ENCODE measurements around the gene WDR37.
"Not testable (repeated sequence)": the region's sequence is repeated elsewhere in the genome, so short reads cannot be mapped to it uniquely, and the experiment has no call there.

The WDR37 gene

GRCh38 chr10:1153805-1154351 lies 97.7 kb downstream of the WDR37 start:
- DNase-seq (ENCODE audit: low spot score): no peak

- no peak for DNase-seq (ENCODE audit: low spot score)
Measured at GRCh38 chr10:1154531-1155295, 98.5 kb downstream of the WDR37 start.

GRCh38 chr10:1155791-1156615 lies 99.8 kb downstream of the WDR37 start:
- DNase-seq (ENCODE audit: low spot score): no peak

- no peak for DNase-seq (ENCODE audit: low spot score)
Measured at GRCh38 chr10:1156616-1156886, 100.4 kb downstream of the WDR37 start.

- DNase-seq (ENCODE audit: low spot score): no peak
Measured at GRCh38 chr10:1156921-1157614, 100.9 kb downstream of the WDR37 start.

- no peak for DNase-seq (ENCODE audit: low spot score)
Measured at GRCh38 chr10:1157615-1157933, 101.4 kb downstream of the WDR37 start.

- no peak for DNase-seq (ENCODE audit: low spot score)
Measured at GRCh38 chr10:1158066-1158465, 101.9 kb downstream of the WDR37 start.

- not testable (repeated sequence) for DNase-seq (ENCODE audit: low spot score)
Measured at GRCh38 chr10:1158536-1158935, 102.4 kb downstream of the WDR37 start.

- no peak for DNase-seq (ENCODE audit: low spot score)
Measured at GRCh38 chr10:1159131-1160061, 103.2 kb downstream of the WDR37 start.

GRCh38 chr10:1160561-1161314 lies 104.6 kb downstream of the WDR37 start:
- DNase-seq (ENCODE audit: low spot score): no peak

GRCh38 chr10:1161315-1161673 lies 105.1 kb downstream of the WDR37 start:
- not testable (repeated sequence) for DNase-seq (ENCODE audit: low spot score)

GRCh38 chr10:1162481-1163203 lies 106.5 kb downstream of the WDR37 start:
- no peak for DNase-seq (ENCODE audit: low spot score)

- DNase-seq (ENCODE audit: low spot score): no peak
Measured at GRCh38 chr10:1163204-1163660, 107.0 kb downstream of the WDR37 start.

- DNase-seq (ENCODE audit: low spot score): no peak
Measured at GRCh38 chr10:1163831-1164230, 107.6 kb downstream of the WDR37 start.

- no peak for DNase-seq (ENCODE audit: low spot score)
Measured at GRCh38 chr10:1166101-1166827, 110.1 kb downstream of the WDR37 start.

- no peak for DNase-seq (ENCODE audit: low spot score)
Measured at GRCh38 chr10:1166828-1167275, 110.7 kb downstream of the WDR37 start.

GRCh38 chr10:1168763-1169162 lies 112.6 kb downstream of the WDR37 start:
- no peak for DNase-seq (ENCODE audit: low spot score)

GRCh38 chr10:1169186-1169885 lies 113.2 kb downstream of the WDR37 start:
- no peak for DNase-seq (ENCODE audit: low spot score)
